Tibial nerve (tissue), 4 donors: Measurements from ENCODE around the gene PTPN14. TPM values are rescaled to one million over a fixed set of nuclear protein-coding genes. Genes with fewer than 3 reads are reported as not detected.
"Not testable (repeated sequence)": the region's sequence is repeated elsewhere in the genome, so short reads cannot be mapped to it uniquely, and the experiment has no call there.

Experiments
- DNase-seq, 2 donors: peaks; one replicate each; pipeline ENCODE4 v3.0.0-alpha.2; 2019; ENCODE audit warnings: low spot score in 2 of 2
- H3K27ac ChIP-seq, 4 donors: fragments of 200-600 bp; sonication (generic) in 3 of 4; one replicate each; pipeline ENCODE4 v1.5.1; 2017 to 2019; ENCODE audit warnings: mild to moderate bottlenecking in 1 of 4
- H3K27me3 ChIP-seq, 2 donors: fragments of 200-600 bp; sonication (generic) in 1 of 2; one replicate each; pipeline versions ENCODE4 v1.5.1 to v1.6.0; 2017 to 2019
- H3K36me3 ChIP-seq, 3 donors: fragments of 200-600 bp; sonication (generic); one replicate each; pipeline ENCODE4 v1.5.1; 2018 to 2019
- H3K4me1 ChIP-seq, 4 donors: fragments of 200-600 bp; sonication (generic) in 3 of 4; one replicate each; pipeline ENCODE4 v1.5.1; 2017 to 2019
- H3K4me3 ChIP-seq, 4 donors: fragments of 200-600 bp; sonication (generic) in 3 of 4; one replicate each; pipeline ENCODE4 v1.5.1; 2017 to 2019; ENCODE audit warnings: mild to moderate bottlenecking in 1 of 4, moderate library complexity in 1 of 4
- H3K9me3 ChIP-seq, 4 donors: fragments of 200-600 bp; sonication (generic) in 3 of 4; one replicate each; pipeline ENCODE4 v1.5.1; 2017 to 2019
- CTCF ChIP-seq, 5 experiments: fragments of 200-600 bp in 3 of 5; fragments of 450-650 bp in 2 of 5; sonication (generic) in 3 of 5; IDR thresholded peaks; one replicate each; pipeline ENCODE4 v1.5.1; 2016 to 2019; ENCODE audit warnings: antibody characterized with exemption in 5 of 5, mild to moderate bottlenecking in 3 of 5, moderate library complexity in 2 of 5
- EP300 ChIP-seq, 2 donors: sonication (generic); formaldehyde crosslinking; IDR thresholded peaks; one replicate each; pipeline ENCODE4 v1.6.1; 2017; ENCODE audit warnings: antibody characterized with exemption in 2 of 2, mild to moderate bottlenecking in 1 of 2
- POLR2A ChIP-seq, 2 donors: fragments of 450-650 bp; IDR thresholded peaks; one replicate each; pipeline ENCODE4 v1.6.1; 2017; ENCODE audit warnings: antibody characterized with exemption in 2 of 2, mild to moderate bottlenecking in 2 of 2, moderate library complexity in 2 of 2
- WGBS, 2 donors: methylation state at CpG; one replicate each; pipeline ENCODE4 v1.1.5; 2018; 5-methylcytosine and 5-hydroxymethylcytosine counted together
- total RNA-seq, 4 donors: library from RNA; depleted of rRNA; stranded (reverse); fragments of >200 nt; gene quantifications; one replicate each; pipeline ENCODE4 v1.1.0, GENCODE V29; 2016

The PTPN14 gene
- total RNA-seq = 10 to 100 TPM; 25.8 to 47.4 (median 38.2) TPM

DNA sequence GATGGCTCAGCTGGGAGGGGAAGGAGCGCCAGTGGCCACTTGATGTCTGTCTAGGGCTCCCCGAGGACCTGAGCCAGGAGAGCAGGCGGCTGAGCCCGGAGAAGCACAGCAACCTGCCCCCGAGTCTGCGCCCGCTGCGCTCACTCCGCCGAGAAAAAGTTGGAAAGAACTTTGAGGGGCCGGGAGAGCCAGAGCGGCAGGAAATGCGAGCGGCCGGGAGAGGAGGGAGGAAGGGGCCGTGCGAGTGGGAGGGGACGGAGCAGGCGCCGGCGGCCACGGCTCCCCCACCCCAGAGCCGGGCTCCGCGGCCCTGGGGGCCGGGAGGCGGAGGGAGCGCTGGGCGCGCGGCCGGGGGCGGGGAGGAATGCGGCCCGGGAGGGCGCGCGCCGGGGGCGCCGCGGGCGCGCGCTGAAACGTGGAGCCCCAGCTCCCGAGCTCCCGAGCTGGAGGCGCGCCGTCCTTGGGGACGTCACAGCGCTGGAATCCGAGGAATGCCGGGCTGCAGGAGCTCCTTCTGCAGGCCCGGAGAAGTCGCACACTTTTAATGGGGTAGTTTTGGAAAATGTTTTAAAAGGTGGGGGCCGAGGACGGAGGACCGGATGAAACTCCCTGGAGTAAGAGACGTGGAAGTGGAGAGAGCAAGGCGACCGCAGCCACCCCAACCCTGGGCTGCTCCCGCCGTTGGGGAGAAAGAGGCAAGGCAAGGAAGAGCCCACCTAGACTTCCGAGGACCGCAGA, at the start of gene PTPN14:
Gene PTPN14 (minus strand): TSS at position 167 of the 738 bp plus-strand sequence. CDS start 86,799 bp downstream, outside the sequence.
- Histone ChIP-seq H3K4me3 (peak within 1 kb of the TSS; percentile 61 to 94 (median 92)), H3K4me1 (peaks cover 0 to 47% (median 6%) of the 10 kb centered on the region in 4 donors), H3K27ac (peak within 1 kb of the TSS; percentile 89 to 99 (median 96)), H3K9me3 (no peaks in the 10 kb centered on the region), H3K27me3 (no peaks in the 10 kb centered on the region), H3K36me3 (no peaks in the 10 kb centered on the region)
- peak; percentile 57 to 65 for DNase-seq
- peak; percentile 14 to 47 (median 38) for TF ChIP-seq CTCF (IDR thresholded peaks at IDR 0.05)
- TF ChIP-seq EP300 (IDR thresholded peaks at IDR 0.05) = peak in 1 of 2 donors; percentile 81
- peak; percentile 35 to 72 for TF ChIP-seq POLR2A (IDR thresholded peaks at IDR 0.05)
- WGBS, 2 donors = 0 to 1% methylated on average over 53 to 58 of the region's 67 CpGs

DNA sequence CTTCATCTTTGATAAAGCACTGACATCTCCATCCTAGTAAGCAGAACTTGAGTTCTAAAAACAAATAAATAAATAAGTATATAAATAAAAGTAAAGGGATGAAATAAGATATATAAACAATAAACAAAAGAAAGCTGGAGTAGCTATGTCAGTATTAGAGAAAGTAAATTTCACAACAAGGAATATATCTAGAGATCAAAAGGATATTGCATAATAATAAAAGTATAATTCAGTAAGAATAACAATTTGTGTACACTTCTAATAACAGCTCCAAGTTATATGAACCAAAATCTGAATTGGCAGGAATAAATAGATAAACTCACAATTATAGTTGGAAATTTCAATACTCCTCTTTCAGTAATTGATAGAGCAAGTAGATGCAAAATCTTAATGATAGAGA, 41.8 kb upstream of the PTPN14 start:
- no peak overlapping the region for H3K27ac ChIP-seq
- H3K27me3 ChIP-seq = no peaks in the 10 kb centered on the region
- H3K4me1 ChIP-seq = no peaks in the 10 kb centered on the region
- TF ChIP-seq CTCF (IDR thresholded peaks at IDR 0.05) = no peak
- TF ChIP-seq EP300 (IDR thresholded peaks at IDR 0.05) = no peak
- TF ChIP-seq POLR2A (IDR thresholded peaks at IDR 0.05) = no peak
- H3K4me3 ChIP-seq = no peak overlapping the region
- no peak for DNase-seq
- H3K36me3 ChIP-seq = no peaks in the 10 kb centered on the region
- no peaks in the 10 kb centered on the region for H3K9me3 ChIP-seq

DNA sequence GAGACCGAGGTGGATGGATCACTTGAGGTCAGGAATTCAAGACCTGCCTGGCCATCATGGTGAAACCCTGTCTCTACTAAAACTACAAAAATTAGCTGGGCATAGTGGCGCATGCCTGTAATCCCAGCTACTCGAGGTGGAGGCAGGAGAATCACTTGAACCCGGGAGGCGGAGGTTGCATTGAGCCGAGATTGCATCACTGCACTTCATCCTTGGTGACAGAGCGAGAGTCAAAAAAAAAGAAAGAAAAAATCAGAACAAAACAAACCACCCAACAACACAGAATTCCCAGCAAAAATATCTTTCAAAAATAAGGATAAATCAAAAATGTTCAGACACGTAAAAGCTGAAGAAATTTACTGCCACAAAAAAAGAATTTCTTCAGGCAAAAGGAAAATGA, 40.5 kb upstream of the PTPN14 start:
- WGBS, 2 donors = 83 to 91% methylated on average over 8 of the region's 8 CpGs
- not testable (repeated sequence) for H3K36me3 ChIP-seq, H3K9me3 ChIP-seq

GRCh38 chr1:214590696-214591095, 39.3 kb upstream of the PTPN14 start:
- Histone ChIP-seq H3K4me1 (no peaks in the 10 kb centered on the region), H3K9me3 (no peaks in the 10 kb centered on the region), H3K27me3 (no peaks in the 10 kb centered on the region), H3K36me3 (no peaks in the 10 kb centered on the region), H3K27ac (no peak overlapping the region), H3K4me3 (no peak overlapping the region)
- TF ChIP-seq CTCF (IDR thresholded peaks at IDR 0.05) (no peak), POLR2A (IDR thresholded peaks at IDR 0.05) (no peak), EP300 (IDR thresholded peaks at IDR 0.05) (no peak)
- 84 to 91% methylated on average over 5 of the region's 5 CpGs for WGBS, 2 donors
- DNase-seq = no peak

More for the DNA sequence above, 40.5 kb upstream of the PTPN14 start:
- H3K4me1 ChIP-seq, H3K27me3 ChIP-seq, DNase-seq, H3K4me3 ChIP-seq, H3K27ac ChIP-seq: not testable (repeated sequence)

DNA sequence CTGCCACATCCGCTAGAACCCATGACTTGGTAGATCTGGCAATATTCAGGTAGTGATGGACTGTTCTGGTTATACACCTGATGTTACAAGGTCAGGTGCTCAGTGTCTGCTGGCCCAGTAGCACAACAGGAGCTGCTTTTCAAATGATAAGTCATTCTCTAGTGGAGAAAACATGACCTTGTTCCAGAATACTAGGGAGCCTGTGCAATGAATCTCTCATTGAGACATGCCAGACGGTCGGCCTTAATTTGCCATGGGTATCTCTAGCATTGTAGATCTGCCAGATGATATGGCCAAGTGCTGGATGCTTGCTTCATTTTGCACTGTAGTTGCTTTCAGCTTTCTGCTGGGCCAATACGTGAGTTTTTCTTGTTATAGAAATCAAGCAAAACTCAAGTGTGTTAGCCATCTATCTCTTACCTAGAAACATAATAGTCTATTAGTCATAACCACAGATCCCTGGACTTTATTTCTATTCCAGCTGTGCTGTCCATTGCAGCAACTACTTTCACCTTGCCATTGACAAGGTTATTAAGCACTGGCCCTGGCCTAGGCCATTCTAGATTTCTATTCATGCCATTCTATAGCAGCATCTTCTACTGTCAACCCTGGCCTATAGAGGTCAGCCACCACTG, 37.7 kb upstream of the PTPN14 start:
- no peak overlapping the region for H3K4me3 ChIP-seq
- H3K27me3 ChIP-seq = no peaks in the 10 kb centered on the region
- WGBS, 2 donors = 93 to 97% methylated on average over 4 of the region's 4 CpGs
- TF ChIP-seq EP300 (IDR thresholded peaks at IDR 0.05) = no peak
- no peak for TF ChIP-seq POLR2A (IDR thresholded peaks at IDR 0.05)
- no peak for TF ChIP-seq CTCF (IDR thresholded peaks at IDR 0.05)
- no peak overlapping the region for H3K27ac ChIP-seq
- no peak for DNase-seq
- no peaks in the 10 kb centered on the region for H3K9me3 ChIP-seq
- H3K4me1 ChIP-seq = peaks cover 0 to 3% (median 0%) of the 10 kb centered on the region in 4 donors
- H3K36me3 ChIP-seq = no peaks in the 10 kb centered on the region
